H1 (cell line): ENCODE measurements around the gene LRRC43. TPM values are rescaled to one million over a fixed set of nuclear protein-coding genes. Genes with fewer than 3 reads are reported as not detected.

Experiments
- CTCF ChIA-PET: fragments of 300-600 bp; sonication (Branson Sonifier 250); formaldehyde crosslinking; loops from one replicate; lab custom pipeline; 2021; ENCODE audit not compliant: partially characterized antibody; lab: Charles Lee
- POLR2A ChIA-PET: fragments of 300-600 bp; sonication (Branson Sonifier 250); formaldehyde crosslinking; loops from one replicate; lab custom pipeline; 2021; ENCODE audit warnings: inconsistent platforms; ENCODE audit not compliant: partially characterized antibody; lab: Charles Lee
- DNase-seq, 2 experiments: peaks; one replicate each; pipeline versions ENCODE4 v3.0.0 to v3.0.0-alpha.2; 2010 to 2022; ENCODE audit warnings: low spot score in 2 of 2, low read depth in 1 of 2, mixed read lengths in 1 of 2
- FAIRE-seq: peaks from 2 replicates; lab custom pipeline; 2011; peaks lifted over from hg19 to GRCh38; lab: Jason Lieb, UNC
- H2AFZ ChIP-seq: 2 replicates; pipeline ENCODE4 v1.8.1; 2012; ENCODE audit warnings: low read length, inconsistent platforms
- H2AK5ac ChIP-seq: 2 replicates; pipeline ENCODE4 v1.6.1; 2013; ENCODE audit warnings: low read depth, low read length
- H2BK120ac ChIP-seq: replicated peaks from 2 replicates; pipeline ENCODE3; 2013; ENCODE audit warnings: low read depth, low read length, inconsistent platforms
- H2BK12ac ChIP-seq: 2 replicates; pipeline ENCODE4 v1.6.1; 2013; ENCODE audit warnings: low read depth, low read length
- H2BK15ac ChIP-seq: 2 replicates; pipeline ENCODE4 v1.6.1; 2013; ENCODE audit warnings: low read length
- H2BK20ac ChIP-seq: 2 replicates; pipeline ENCODE4 v1.6.1; 2013; ENCODE audit warnings: low read length
- H2BK5ac ChIP-seq: 2 replicates; pipeline ENCODE4 v1.6.1; 2013; ENCODE audit warnings: low read depth, low read length
- H3K14ac ChIP-seq: 2 replicates; pipeline ENCODE4 v1.6.1; 2013; ENCODE audit warnings: inconsistent platforms; ENCODE audit not compliant: insufficient read length
- H3K18ac ChIP-seq: 2 replicates; pipeline ENCODE4 v1.6.1; 2013; ENCODE audit warnings: low read length; ENCODE audit errors: extremely low read depth
- H3K23ac ChIP-seq: 2 replicates; pipeline ENCODE4 v1.6.1; 2013; ENCODE audit warnings: inconsistent platforms; ENCODE audit not compliant: insufficient read length
- H3K23me2 ChIP-seq: 2 replicates; pipeline ENCODE4 v1.6.1; 2013; ENCODE audit warnings: low read depth, low read length
- H3K27ac ChIP-seq: 2 replicates; pipeline ENCODE4 v1.6.1; 2011; ENCODE audit warnings: low read depth, low read length, inconsistent platforms
- H3K27me3 ChIP-seq, 4 experiments: replicated peaks in 1 of 4; 1 replicate in 1 of 4; 2 replicates in 3 of 4; pipeline versions ENCODE4 v1.6.1 to v1.8.1; 2011 to 2013; ENCODE audit warnings: low read length in 3 of 4, mild to moderate bottlenecking in 3 of 4, inconsistent platforms in 2 of 4, mixed read lengths in 2 of 4, moderate library complexity in 1 of 4; ENCODE audit not compliant: control insufficient read depth in 3 of 4, insufficient read depth in 3 of 4; ENCODE audit errors: extremely low read depth in 1 of 4
- H3K36me3 ChIP-seq, 4 experiments: 2 replicates each; pipeline versions ENCODE4 v1.6.1 to v1.8.1; 2011 to 2013; ENCODE audit warnings: mild to moderate bottlenecking in 4 of 4, low read length in 3 of 4, moderate library complexity in 2 of 4, control low read depth in 1 of 4, inconsistent platforms in 1 of 4; ENCODE audit not compliant: insufficient read depth in 4 of 4, control insufficient read depth in 2 of 4
- H3K4ac ChIP-seq: replicated peaks from 2 replicates; pipeline ENCODE3; 2013; ENCODE audit warnings: low read length, low read depth, mixed read lengths, inconsistent platforms; ENCODE audit not compliant: insufficient read length
- H3K4me1 ChIP-seq, 4 experiments: replicated peaks in 1 of 4; 1 replicate in 1 of 4; 2 replicates in 3 of 4; pipeline versions ENCODE4 v1.6.1 to v1.8.1; 2011 to 2013; ENCODE audit warnings: low read length in 3 of 4, inconsistent platforms in 2 of 4, mixed read lengths in 1 of 4; ENCODE audit not compliant: insufficient read depth in 4 of 4, control insufficient read depth in 3 of 4
- H3K4me2 ChIP-seq, 2 experiments: 2 replicates each; pipeline versions ENCODE4 v1.6.1 to v1.8.1; 2011 to 2013; ENCODE audit warnings: low read depth in 2 of 2, low read length in 2 of 2, control low read depth in 1 of 2, inconsistent platforms in 1 of 2, mild to moderate bottlenecking in 1 of 2; ENCODE audit not compliant: insufficient read depth in 1 of 2
- H3K4me3 ChIP-seq, 4 experiments: fragments of 200-600, 300-600 bp in 1 of 4; sonication (generic), shearing (Covaris generic), sonication (Bioruptor Twin) in 1 of 4; 2 replicates each; pipeline versions ENCODE4 v1.5.1 to v1.8.1; 2011 to 2016; ENCODE audit warnings: low read length in 4 of 4, low read depth in 3 of 4, control low read depth in 2 of 4, inconsistent platforms in 2 of 4, mild to moderate bottlenecking in 2 of 4, mixed read lengths in 1 of 4, moderate library complexity in 1 of 4; ENCODE audit not compliant: insufficient read depth in 2 of 4; ENCODE audit errors: extremely low read depth in 1 of 4
- H3K56ac ChIP-seq: replicated peaks from 2 replicates; pipeline ENCODE3; 2013; ENCODE audit warnings: low read depth, mild to moderate bottlenecking, mixed read lengths, low read length, inconsistent platforms; ENCODE audit not compliant: insufficient read length
- H3K79me1 ChIP-seq: 2 replicates; pipeline ENCODE4 v1.6.1; 2013; ENCODE audit warnings: low read depth, low read length, control low read depth
- H3K79me2 ChIP-seq, 2 experiments: 2 replicates each; pipeline versions ENCODE4 v1.6.1 to v1.8.1; 2012 to 2013; ENCODE audit warnings: low read length in 2 of 2, mild to moderate bottlenecking in 2 of 2, inconsistent platforms in 1 of 2; ENCODE audit not compliant: insufficient read depth in 2 of 2, control insufficient read depth in 1 of 2
- H3K9ac ChIP-seq, 4 experiments: replicated peaks in 1 of 4; 1 replicate in 1 of 4; 2 replicates in 3 of 4; pipeline versions ENCODE4 v1.6.1 to v1.8.1; 2011 to 2013; ENCODE audit warnings: low read depth in 3 of 4, low read length in 3 of 4, control low read depth in 2 of 4, mild to moderate bottlenecking in 2 of 4, moderate library complexity in 2 of 4, inconsistent platforms in 1 of 4; ENCODE audit errors: extremely low read depth in 1 of 4
- H3K9me3 ChIP-seq, 2 experiments: 2 replicates each; pipeline versions ENCODE4 v1.6.1 to v1.8.1; 2012 to 2013; ENCODE audit warnings: mild to moderate bottlenecking in 2 of 2, moderate library complexity in 2 of 2, control low read depth in 1 of 2, inconsistent platforms in 1 of 2, low read depth in 1 of 2, low read length in 1 of 2, mixed read lengths in 1 of 2; ENCODE audit not compliant: insufficient read depth in 2 of 2
- H4K20me1 ChIP-seq, 2 experiments: replicated peaks in 1 of 2; 2 replicates each; pipeline versions ENCODE3 to v1.8.1; 2011 to 2013; ENCODE audit warnings: inconsistent platforms in 2 of 2, low read length in 2 of 2, mild to moderate bottlenecking in 1 of 2; ENCODE audit not compliant: insufficient read depth in 2 of 2, control insufficient read depth in 1 of 2
- H4K5ac ChIP-seq: 2 replicates; pipeline ENCODE4 v1.6.1; 2013; ENCODE audit warnings: low read length, low read depth, mixed read lengths, inconsistent platforms; ENCODE audit not compliant: insufficient read length
- H4K8ac ChIP-seq: 2 replicates; pipeline ENCODE4 v1.8.0; 2013; ENCODE audit warnings: mild to moderate bottlenecking, moderate library complexity, low read length, inconsistent platforms; ENCODE audit not compliant: insufficient read depth; ENCODE audit errors: extremely low read depth
- H4K91ac ChIP-seq: replicated peaks from 2 replicates; pipeline ENCODE3; 2013; ENCODE audit warnings: low read length, mixed read lengths, inconsistent platforms; ENCODE audit not compliant: insufficient read length
- EZH2 ChIP-seq: fragments of 200-600 bp; sonication (generic); IDR thresholded peaks from 2 replicates; pipeline ENCODE4 v1.7.1; 2012; ENCODE audit warnings: low read depth, mild to moderate bottlenecking, moderate library complexity, low read length, inconsistent platforms; ENCODE audit not compliant: severe bottlenecking
- POLR2A ChIP-seq, 2 experiments: IDR thresholded peaks; 1 replicate in 1 of 2; 2 replicates in 1 of 2; pipeline ENCODE4 v1.6.1; 2011; ENCODE audit warnings: low read depth in 2 of 2, low read length in 2 of 2, mild to moderate bottlenecking in 2 of 2; ENCODE audit errors: control extremely low read depth in 1 of 2
- WGBS, 2 experiments: shearing (Covaris generic) in 1 of 2; methylation state at CpG; one replicate each; pipeline versions ENCODE4 v1.1.6 to v1.1.7; 2013 to 2015; ENCODE audit warnings: low lambda C conversion rate in 2 of 2, mixed read lengths in 2 of 2, inconsistent platforms in 1 of 2, low coverage in 1 of 2, missing lambda C conversion rate in 1 of 2; ENCODE audit not compliant: insufficient replicate concordance in 2 of 2, insufficient coverage in 1 of 2, insufficient read length in 1 of 2; ENCODE audit errors: extremely low coverage in 1 of 2, missing lambda C conversion rate in 1 of 2; 5-methylcytosine and 5-hydroxymethylcytosine counted together
- polyA plus RNA-seq, 7 experiments: library from polyadenylated mRNA; depleted of rRNA in 3 of 7; stranded (reverse) in 5 of 7; unstranded in 2 of 7; fragments of >200 nt in 5 of 7; fragments of 200-250 nt in 2 of 7; gene quantifications; 1 replicate in 5 of 7; 2 replicates in 1 of 7; 4 replicates in 1 of 7; pipeline versions ENCODE4 v1.2.1 to v1.2.3, GENCODE V29; 2011 to 2013; ENCODE audit warnings: missing spikeins in 2 of 7, mixed read lengths in 2 of 7
- total RNA-seq: library from RNA; stranded (reverse); fragmentation: NEBNext Ultra II Directional; extraction: Animal tissue kit (Norgen Biotek cat#: 25700); gene quantifications from 2 replicates; pipeline ENCODE4 v1.2.1, GENCODE V29; 2021

LRRC43 gene
- total and polyA plus RNA-seq, 2 of the 8 experiments (the other 6 are each of a cell fraction or from before 2014, with no cell fraction given): 0.35 to 0.44 TPM

DNA sequence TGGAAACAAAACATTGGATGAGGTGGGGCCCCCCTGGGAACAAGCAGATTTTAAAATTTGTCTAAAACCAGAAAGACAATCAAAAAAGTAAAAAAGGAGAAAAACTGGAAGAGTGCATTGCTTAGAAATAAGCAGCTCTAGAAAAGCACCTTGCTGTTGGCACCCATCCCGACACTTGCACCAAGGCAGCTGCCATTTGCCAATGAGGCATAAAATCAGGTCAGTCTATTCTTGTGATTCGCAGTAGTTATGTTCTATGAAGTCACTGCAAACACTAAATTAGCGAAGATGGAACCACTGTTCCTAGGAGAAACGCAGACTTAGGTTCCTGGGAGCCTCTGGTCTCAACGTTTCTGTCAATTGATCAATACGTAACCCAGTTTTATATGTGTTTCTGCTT is 67.1 kb downstream of the LRRC43 start:
- CTCF ChIA-PET: interaction anchor here (1.4 kb wide), 1 partner anchor 57 kb away, joined by 4 read pairs; no protein-coding TSS in a partner anchor
- WGBS, 2 experiments: 96% methylated on average over 6 of the region's 6 CpGs; no CpG with 5 or more reads in 1 of the 2 experiments
- FAIRE-seq: no peak
- no peak for TF ChIP-seq EZH2
- TF ChIP-seq POLR2A (IDR thresholded peaks at IDR 0.05; ENCODE audit: control extremely low read depth in 1 of 2, low read depth in 2 of 2, low read length in 2 of 2): no peak

More for the DNA sequence above, 67.1 kb downstream of the LRRC43 start:
- Histone ChIP-seq H4K20me1 (peaks cover 0 to 3% of the 10 kb centered on the region in 2 experiments), H2BK15ac (no peak overlapping the region), H2AFZ (no peak overlapping the region), H3K18ac (no peak overlapping the region), H2BK12ac (no peak overlapping the region), H4K91ac (no peak overlapping the region), H3K23me2 (no peaks in the 10 kb centered on the region), H3K36me3 (peaks cover 0 to 11% (median 1%) of the 10 kb centered on the region in 4 experiments; a peak in 4 of 8 replicates), H3K4me2 (no peak overlapping the region), H3K4me1 (no peaks in the 10 kb centered on the region), H2AK5ac (no peak overlapping the region), H4K8ac (no peak overlapping the region), H3K23ac (no peak overlapping the region), H4K5ac (no peak overlapping the region), H3K27me3 (no peaks in the 10 kb centered on the region), H3K4me3 (no peak overlapping the region), H2BK20ac (no peak overlapping the region), H3K56ac (no peak overlapping the region), H3K9me3 (no peaks in the 10 kb centered on the region), H3K79me1 (no peaks in the 10 kb centered on the region), H3K9ac (no peak overlapping the region), H3K27ac (no peak overlapping the region), H3K14ac (no peak overlapping the region), H3K79me2 (no peaks in the 10 kb centered on the region; a peak in 1 of 4 replicates), H2BK5ac (no peak overlapping the region), H3K4ac (no peak overlapping the region), H2BK120ac (no peak overlapping the region)
- DNase-seq: no peak
- POLR2A ChIA-PET: interaction anchor here (1.1 to 1.6 kb wide), 6 partner anchors 8 to 24 kb away, joined by 3 to 6 read pairs (median 4); partner anchors contain the start of gene DIABLO
